DOHH2 (cell line): ENCODE data around the gene EBPL.

Source experiments
- EZH2phosphoT487 ChIP-seq: fragments of 200-600 bp; sonication (generic); IDR thresholded peaks from 2 replicates; pipeline ENCODE4 v1.6.1; 2017; ENCODE audit warnings: borderline replicate concordance, mild to moderate bottlenecking, antibody characterized with exemption, low read length, moderate library complexity, mixed read lengths
- TF ChIP-seq, protein P1 (sequence below): fragments of 200-600 bp; sonication (generic); IDR thresholded peaks from one replicate; pipeline ENCODE4 v1.5.1; 2014; ENCODE audit warnings: antibody characterized with exemption, mild to moderate bottlenecking, low read depth, low read length; ENCODE audit not compliant: poor library complexity, severe bottlenecking

DNA sequence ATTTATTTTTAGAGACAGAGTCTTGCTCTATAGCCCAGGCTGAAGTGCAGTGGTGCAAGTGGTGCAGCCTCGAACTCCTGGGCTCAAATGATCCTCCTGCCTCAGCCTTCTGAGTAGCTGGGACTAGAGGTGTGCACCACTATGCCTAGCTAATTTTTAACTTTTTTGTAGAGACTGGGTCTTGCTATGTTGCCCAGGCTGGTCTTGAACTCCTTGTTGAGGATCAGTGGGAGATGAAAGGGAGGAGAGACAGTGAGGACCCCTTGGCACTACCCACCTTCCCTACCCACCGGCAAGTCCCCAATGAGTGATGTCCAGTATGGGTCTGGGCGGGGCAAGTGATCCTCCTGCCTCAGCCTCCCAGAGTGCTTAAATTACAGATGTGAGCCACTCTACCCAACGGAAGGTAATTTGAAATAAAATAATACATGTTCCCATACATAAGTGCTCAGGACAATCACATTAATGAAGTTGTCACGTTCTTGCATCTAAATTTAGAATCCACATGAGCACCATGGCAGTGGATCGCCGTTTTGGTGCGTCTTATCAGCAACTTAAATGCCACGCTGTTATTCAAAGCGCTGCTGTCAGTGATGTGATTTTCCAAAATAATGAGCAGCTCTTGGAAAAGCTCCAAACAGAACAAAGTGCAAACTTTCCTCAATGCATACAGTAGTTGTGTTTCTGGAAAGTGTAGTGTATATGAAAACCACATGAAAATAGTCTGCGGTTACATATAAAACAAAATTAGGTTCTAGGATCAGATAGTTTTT, 68.9 kb downstream of the EBPL start:
- TF ChIP-seq, protein P1, sequence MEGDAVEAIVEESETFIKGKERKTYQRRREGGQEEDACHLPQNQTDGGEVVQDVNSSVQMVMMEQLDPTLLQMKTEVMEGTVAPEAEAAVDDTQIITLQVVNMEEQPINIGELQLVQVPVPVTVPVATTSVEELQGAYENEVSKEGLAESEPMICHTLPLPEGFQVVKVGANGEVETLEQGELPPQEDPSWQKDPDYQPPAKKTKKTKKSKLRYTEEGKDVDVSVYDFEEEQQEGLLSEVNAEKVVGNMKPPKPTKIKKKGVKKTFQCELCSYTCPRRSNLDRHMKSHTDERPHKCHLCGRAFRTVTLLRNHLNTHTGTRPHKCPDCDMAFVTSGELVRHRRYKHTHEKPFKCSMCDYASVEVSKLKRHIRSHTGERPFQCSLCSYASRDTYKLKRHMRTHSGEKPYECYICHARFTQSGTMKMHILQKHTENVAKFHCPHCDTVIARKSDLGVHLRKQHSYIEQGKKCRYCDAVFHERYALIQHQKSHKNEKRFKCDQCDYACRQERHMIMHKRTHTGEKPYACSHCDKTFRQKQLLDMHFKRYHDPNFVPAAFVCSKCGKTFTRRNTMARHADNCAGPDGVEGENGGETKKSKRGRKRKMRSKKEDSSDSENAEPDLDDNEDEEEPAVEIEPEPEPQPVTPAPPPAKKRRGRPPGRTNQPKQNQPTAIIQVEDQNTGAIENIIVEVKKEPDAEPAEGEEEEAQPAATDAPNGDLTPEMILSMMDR: no peak
- no peak for TF ChIP-seq EZH2phosphoT487
